Upper lobe of left lung (tissue), 4 donors: ENCODE data around the gene FLNB.

Source experiments
- CTCF ChIP-seq, 6 experiments: fragments of 450-650 bp in 4 of 6; fragments of 200-600 bp in 2 of 6; sonication (generic) in 2 of 6; IDR thresholded peaks; one replicate each; pipeline ENCODE4 v1.5.1; 2016 to 2019; ENCODE audit warnings: antibody characterized with exemption in 6 of 6
- EP300 ChIP-seq, 4 donors: sonication (generic); formaldehyde crosslinking; IDR thresholded peaks; one replicate each; pipeline ENCODE4 v1.5.1; 2017; ENCODE audit warnings: antibody characterized with exemption in 4 of 4, control low read depth in 2 of 4
- POLR2A ChIP-seq, 4 donors: fragments of 450-650 bp; IDR thresholded peaks; one replicate each; pipeline ENCODE4 v1.5.1; 2016 to 2017; ENCODE audit warnings: antibody characterized with exemption in 4 of 4, mild to moderate bottlenecking in 2 of 4
- POLR2AphosphoS5 ChIP-seq, 2 donors: sonication (generic); formaldehyde crosslinking; IDR thresholded peaks; one replicate each; pipeline ENCODE4 v1.5.1; 2017; ENCODE audit warnings: antibody characterized with exemption in 2 of 2

- TF ChIP-seq POLR2A (IDR thresholded peaks at IDR 0.05) (no peak), CTCF (IDR thresholded peaks at IDR 0.05) (no peak), POLR2AphosphoS5 (IDR thresholded peaks at IDR 0.05) (no peak), EP300 (IDR thresholded peaks at IDR 0.05) (no peak)
These were observed 142.6 kb downstream of the FLNB start for GRCh38 chr3:58150810-58151199.
